Astrocyte (in vitro differentiated cells and primary cell): Measurements from ENCODE around the gene UGT1A10. TPM values are rescaled to one million over a fixed set of nuclear protein-coding genes. Genes with fewer than 3 reads are reported as not detected.

Experiments used
- DNase-seq: peaks from one replicate; pipeline ENCODE4 v3.0.0-alpha.2; 2010; ENCODE audit warnings: low read depth
- FAIRE-seq: peaks from 2 replicates; lab custom pipeline; 2011; peaks lifted over from hg19 to GRCh38; lab: Jason Lieb, UNC
- H2AFZ ChIP-seq: 2 replicates; pipeline ENCODE4 v1.6.0; 2012; ENCODE audit warnings: low read depth, low read length, inconsistent platforms
- H3K27ac ChIP-seq: 2 replicates; pipeline ENCODE4 v1.5.1; 2011; ENCODE audit warnings: low read depth, low read length, inconsistent platforms
- H3K27me3 ChIP-seq: 2 replicates; pipeline ENCODE4 v1.6.0; 2011; ENCODE audit warnings: low read length, inconsistent platforms; ENCODE audit not compliant: insufficient read depth
- H3K36me3 ChIP-seq: 2 replicates; pipeline ENCODE4 v1.5.1; 2011; ENCODE audit warnings: low read length, inconsistent platforms; ENCODE audit not compliant: insufficient read depth
- H3K4me1 ChIP-seq: 2 replicates; pipeline ENCODE4 v1.5.1; 2011; ENCODE audit warnings: low read length, inconsistent platforms; ENCODE audit not compliant: insufficient read depth
- H3K4me2 ChIP-seq: 2 replicates; pipeline ENCODE4 v1.6.0; 2012; ENCODE audit warnings: low read length, inconsistent platforms
- H3K4me3 ChIP-seq: 2 replicates; pipeline ENCODE4 v1.5.1; 2011; ENCODE audit warnings: low read depth, mild to moderate bottlenecking, low read length, inconsistent platforms; ENCODE audit not compliant: insufficient read depth
- H3K79me2 ChIP-seq: 2 replicates; pipeline ENCODE4 v1.6.0; 2012; ENCODE audit warnings: mild to moderate bottlenecking, low read length, inconsistent platforms; ENCODE audit not compliant: insufficient read depth
- H3K9ac ChIP-seq: 2 replicates; pipeline ENCODE4 v1.6.0; 2012; ENCODE audit warnings: mild to moderate bottlenecking, low read length, inconsistent platforms
- H3K9me3 ChIP-seq: 2 replicates; pipeline ENCODE4 v1.5.1; 2012; ENCODE audit warnings: low read depth, mild to moderate bottlenecking, low read length, inconsistent platforms; ENCODE audit not compliant: insufficient read depth
- H4K20me1 ChIP-seq: 2 replicates; pipeline ENCODE4 v1.6.0; 2012; ENCODE audit warnings: low read length, inconsistent platforms; ENCODE audit not compliant: insufficient read depth
- H3K27ac Mint-ChIP-seq: one replicate; pipeline ENCODE4 v1.8.0; 2021; ENCODE audit warnings: mild to moderate bottlenecking, mixed read lengths; ENCODE audit not compliant: unreplicated experiment
- H3K27me3 Mint-ChIP-seq: one replicate; pipeline ENCODE4 v1.8.0; 2021; ENCODE audit warnings: low read depth, mixed read lengths; ENCODE audit not compliant: unreplicated experiment
- H3K36me3 Mint-ChIP-seq: one replicate; pipeline ENCODE4 v1.8.0; 2021; ENCODE audit warnings: low read depth, mixed read lengths; ENCODE audit not compliant: unreplicated experiment
- H3K4me1 Mint-ChIP-seq: one replicate; pipeline ENCODE4 v1.8.0; 2021; ENCODE audit warnings: low read depth, mixed read lengths; ENCODE audit not compliant: unreplicated experiment
- H3K4me3 Mint-ChIP-seq: one replicate; pipeline ENCODE4 v1.8.0; 2021; ENCODE audit warnings: mild to moderate bottlenecking, moderate library complexity, mixed read lengths; ENCODE audit not compliant: unreplicated experiment
- H3K9me3 Mint-ChIP-seq: one replicate; pipeline ENCODE4 v1.8.0; 2021; ENCODE audit warnings: mild to moderate bottlenecking, mixed read lengths; ENCODE audit not compliant: unreplicated experiment
- EZH2 ChIP-seq: IDR thresholded peaks from 2 replicates; pipeline ENCODE4 v1.6.1; 2012; ENCODE audit warnings: mild to moderate bottlenecking, low read length, inconsistent platforms; ENCODE audit not compliant: insufficient read depth
- total RNA-seq: library from RNA; stranded (reverse); gene quantifications from 2 replicates; pipeline ENCODE4 v1.2.1, GENCODE V29; 2021
- TF ChIP-seq, protein P1 (sequence below): IDR thresholded peaks from 2 replicates; pipeline ENCODE4 v1.5.1; 2011; ENCODE audit warnings: low read depth, mild to moderate bottlenecking, inconsistent platforms, low read length, moderate library complexity; ENCODE audit not compliant: insufficient read depth

Gene UGT1A10
- total RNA-seq, 1 donor from 2014 or later, result not detected

DNA sequence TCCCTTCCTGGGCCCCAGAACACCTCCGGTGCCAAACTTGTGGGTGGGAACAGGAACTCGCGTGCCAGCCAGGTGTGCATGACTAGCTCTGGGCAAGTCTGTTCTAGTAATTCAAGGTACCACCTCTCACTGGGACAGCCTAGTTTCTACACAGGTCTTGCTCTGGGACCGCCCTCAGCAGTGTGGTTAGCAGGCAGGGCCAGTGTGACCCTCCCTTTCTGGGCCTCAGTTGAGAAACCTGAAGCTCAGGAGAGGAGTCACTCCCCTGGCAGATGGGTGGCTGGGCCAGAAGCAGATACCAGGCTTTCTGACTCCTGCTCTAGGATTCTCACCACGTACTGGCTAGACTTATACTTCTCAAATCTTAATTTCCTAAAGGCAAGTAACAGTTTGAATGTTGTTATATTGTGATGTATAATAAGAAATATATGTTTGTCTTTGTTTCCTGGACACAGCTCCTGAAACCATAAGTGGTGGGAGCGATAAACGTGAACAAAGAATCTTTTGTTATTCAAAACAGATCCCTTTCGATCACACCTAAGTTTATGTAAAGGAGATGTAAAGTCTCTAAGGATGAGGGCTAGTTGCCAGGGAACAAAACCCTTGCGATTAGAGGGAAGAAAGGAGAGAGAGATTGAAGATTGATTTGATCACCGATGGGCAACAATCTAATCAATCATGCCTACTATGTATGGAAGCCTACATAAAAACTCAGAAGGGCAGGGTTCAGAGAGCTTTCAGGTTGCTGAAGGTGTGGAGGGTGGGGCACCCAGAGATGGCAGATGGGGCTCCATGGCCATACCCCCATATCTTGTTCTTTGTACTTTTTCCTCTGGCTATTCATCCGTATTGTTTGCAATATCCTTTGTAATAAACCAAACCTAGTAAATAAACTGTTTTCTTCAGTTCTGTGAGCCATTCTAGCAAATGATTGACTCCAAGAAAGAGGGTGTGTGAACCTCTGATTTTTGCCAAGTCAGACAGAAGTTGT is 55.5 kb downstream of the UGT1A10 start:
- H3K9ac ChIP-seq, result no peak overlapping the region
- no peaks in the 10 kb centered on the region for H3K9me3 ChIP-seq
- H3K4me3 ChIP-seq, result no peak overlapping the region
- no peaks in the 10 kb centered on the region for H4K20me1 ChIP-seq
- Mint-ChIP-seq H3K27me3 (peaks cover 5% of the 10 kb centered on the region), H3K4me1 (no peaks in the 10 kb centered on the region), H3K9me3 (peaks cover 6% of the 10 kb centered on the region), H3K4me3 (no peak overlapping the region), H3K27ac (no peak overlapping the region), H3K36me3 (no peaks in the 10 kb centered on the region)
- H3K4me2 ChIP-seq, result no peak overlapping the region
- DNase-seq, result no peak
- H3K27me3 ChIP-seq, result peaks cover 2% of the 10 kb centered on the region
- no peaks in the 10 kb centered on the region for H3K36me3 ChIP-seq
- FAIRE-seq, result no peak
- TF ChIP-seq, protein P1, sequence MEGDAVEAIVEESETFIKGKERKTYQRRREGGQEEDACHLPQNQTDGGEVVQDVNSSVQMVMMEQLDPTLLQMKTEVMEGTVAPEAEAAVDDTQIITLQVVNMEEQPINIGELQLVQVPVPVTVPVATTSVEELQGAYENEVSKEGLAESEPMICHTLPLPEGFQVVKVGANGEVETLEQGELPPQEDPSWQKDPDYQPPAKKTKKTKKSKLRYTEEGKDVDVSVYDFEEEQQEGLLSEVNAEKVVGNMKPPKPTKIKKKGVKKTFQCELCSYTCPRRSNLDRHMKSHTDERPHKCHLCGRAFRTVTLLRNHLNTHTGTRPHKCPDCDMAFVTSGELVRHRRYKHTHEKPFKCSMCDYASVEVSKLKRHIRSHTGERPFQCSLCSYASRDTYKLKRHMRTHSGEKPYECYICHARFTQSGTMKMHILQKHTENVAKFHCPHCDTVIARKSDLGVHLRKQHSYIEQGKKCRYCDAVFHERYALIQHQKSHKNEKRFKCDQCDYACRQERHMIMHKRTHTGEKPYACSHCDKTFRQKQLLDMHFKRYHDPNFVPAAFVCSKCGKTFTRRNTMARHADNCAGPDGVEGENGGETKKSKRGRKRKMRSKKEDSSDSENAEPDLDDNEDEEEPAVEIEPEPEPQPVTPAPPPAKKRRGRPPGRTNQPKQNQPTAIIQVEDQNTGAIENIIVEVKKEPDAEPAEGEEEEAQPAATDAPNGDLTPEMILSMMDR, result no peak
- no peak for TF ChIP-seq EZH2
- H3K79me2 ChIP-seq, result no peaks in the 10 kb centered on the region
- H3K27ac ChIP-seq, result no peak overlapping the region
- no peaks in the 10 kb centered on the region for H3K4me1 ChIP-seq
- H2AFZ ChIP-seq, result no peak overlapping the region

DNA sequence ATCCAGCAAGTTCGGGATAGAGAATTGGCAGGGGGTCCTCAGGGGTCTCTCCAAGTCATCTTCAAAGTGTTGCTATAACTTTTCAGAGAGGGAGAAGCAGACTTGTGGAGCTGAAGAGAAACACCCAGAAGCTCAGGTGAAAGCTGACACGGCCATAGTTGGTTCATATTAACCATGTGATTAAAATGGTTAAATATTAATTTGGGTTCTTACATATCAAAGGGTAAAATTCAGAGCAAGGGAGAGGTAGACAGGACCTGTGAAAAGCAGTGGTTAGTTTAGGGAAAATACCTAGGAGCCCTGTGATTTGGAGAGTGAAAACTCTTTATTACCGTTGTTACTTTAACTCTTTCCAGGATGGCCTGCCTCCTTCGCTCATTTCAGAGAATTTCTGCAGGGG is 56.4 kb downstream of the UGT1A10 start, which contains the start of gene UGT1A6:
Gene UGT1A6, plus strand, starts transcription at position 243 of the 400 bp plus-strand sequence. Its CDS starts 115 bp downstream, at position 358.
- Histone ChIP-seq H3K36me3 (no peaks in the 10 kb centered on the region), H3K27me3 (peaks cover 2% of the 10 kb centered on the region), H3K79me2 (no peaks in the 10 kb centered on the region), H2AFZ (no peak within 1 kb of the TSS), H3K9ac (no peak within 1 kb of the TSS), H3K4me2 (no peak within 1 kb of the TSS), H3K4me1 (no peaks in the 10 kb centered on the region), H4K20me1 (no peaks in the 10 kb centered on the region), H3K27ac (no peak within 1 kb of the TSS), H3K9me3 (no peaks in the 10 kb centered on the region), H3K4me3 (no peak within 1 kb of the TSS)
- Mint-ChIP-seq H3K36me3 (no peaks in the 10 kb centered on the region), H3K9me3 (peaks cover 8% of the 10 kb centered on the region), H3K4me1 (no peaks in the 10 kb centered on the region), H3K27ac (no peak within 1 kb of the TSS), H3K4me3 (no peak within 1 kb of the TSS), H3K27me3 (peaks cover 5% of the 10 kb centered on the region)
- DNase-seq (no peak), FAIRE-seq (no peak)
- TF ChIP-seq EZH2, result no peak
- TF ChIP-seq, protein P1, result no peak
